HG02759 (cell line): ENCODE data around the gene TXNIP.
"Not testable (repeated sequence)": the region's sequence is repeated elsewhere in the genome, so short reads cannot be mapped to it uniquely, and the experiment has no call there.

ENCODE experiments used
- ATAC-seq: cut with Tn5 transposase; IDR thresholded peaks from one replicate; pipeline ENCODE4 v1.9.1; 2021; ENCODE audit warnings: mild to moderate bottlenecking, moderate library complexity; ENCODE audit not compliant: unreplicated experiment

Gene TXNIP

GRCh38 chr1:145996433-145997015 lies at the start of gene TXNIP:
TSS of gene TXNIP (minus strand) at chr1:145996579. CDS start at chr1:145996266, 313 bp downstream.
- ATAC-seq = peak; percentile 94

GRCh38 chr1:146039844-146040194 lies 43.4 kb upstream of the TXNIP start:
- no peak for ATAC-seq

- ATAC-seq = peak; percentile 36
These were observed 40.7 kb upstream of the TXNIP start for GRCh38 chr1:146036965-146037646.

- ATAC-seq = no peak
These were observed 40.0 kb upstream of the TXNIP start for GRCh38 chr1:146036241-146036964.

GRCh38 chr1:146035048-146035423 lies 38.7 kb upstream of the TXNIP start:
- no peak for ATAC-seq

- ATAC-seq = no peak
These were observed 36.3 kb upstream of the TXNIP start for GRCh38 chr1:146032631-146033219.

DNA sequence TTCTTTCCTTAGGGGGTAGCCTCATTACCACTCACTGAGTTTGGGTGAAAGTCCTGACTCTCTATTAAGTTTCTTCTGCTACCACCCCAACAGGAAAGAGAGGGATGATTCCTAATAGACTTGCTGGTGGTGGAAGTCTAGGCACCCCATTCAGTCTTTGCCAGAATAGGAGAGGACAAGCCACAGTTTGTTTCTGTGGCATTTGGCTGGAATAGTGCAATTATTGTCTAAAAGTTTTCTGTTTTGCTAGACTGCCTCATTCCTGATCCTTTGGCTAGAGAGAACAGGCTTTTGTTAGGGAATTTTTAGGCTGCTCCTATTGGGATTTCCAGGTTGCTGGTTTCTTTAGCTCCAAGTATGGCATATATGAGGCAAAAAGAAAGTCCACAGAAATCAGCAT lies 35.1 kb upstream of the TXNIP start:
- ATAC-seq = no peak

- ATAC-seq = no peak
These were observed 32.7 kb upstream of the TXNIP start for GRCh38 chr1:146029117-146029516.

- ATAC-seq = not testable (repeated sequence)
These were observed 30.3 kb upstream of the TXNIP start for GRCh38 chr1:146026650-146027049.

DNA sequence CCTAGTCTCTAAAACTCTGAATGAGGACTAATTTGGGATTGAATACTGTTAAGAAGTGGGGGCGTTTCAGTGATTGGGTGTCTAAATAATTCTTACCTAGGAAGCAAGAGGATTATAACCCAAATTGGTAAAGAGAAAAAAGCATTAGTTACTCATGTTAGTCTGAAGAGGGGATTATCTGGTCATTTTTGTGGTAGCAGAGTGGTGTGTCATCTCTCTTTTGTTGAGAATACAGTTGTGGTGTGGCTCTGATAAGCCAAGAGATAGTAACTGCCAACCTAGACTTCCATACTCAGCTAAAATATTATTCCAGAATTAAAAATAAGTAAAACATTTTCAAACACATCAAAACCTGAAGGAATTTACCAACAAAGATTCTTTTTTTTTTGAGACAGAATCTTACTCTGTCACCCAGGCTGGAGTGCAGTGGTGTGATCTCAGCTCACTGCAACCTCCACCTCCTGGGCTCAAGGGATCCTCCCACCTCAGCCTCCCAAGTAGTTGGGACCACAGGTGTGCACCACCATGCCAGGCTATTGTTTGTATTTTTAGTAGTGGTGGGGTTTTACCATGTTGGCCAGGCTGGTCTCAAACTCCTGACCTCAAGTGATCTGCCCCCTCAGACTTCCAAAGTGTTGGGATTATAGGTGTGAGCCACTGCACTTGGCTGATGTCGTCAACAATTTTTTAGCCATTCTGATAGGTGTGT lies 29.6 kb upstream of the TXNIP start:
- not testable (repeated sequence) for ATAC-seq

DNA sequence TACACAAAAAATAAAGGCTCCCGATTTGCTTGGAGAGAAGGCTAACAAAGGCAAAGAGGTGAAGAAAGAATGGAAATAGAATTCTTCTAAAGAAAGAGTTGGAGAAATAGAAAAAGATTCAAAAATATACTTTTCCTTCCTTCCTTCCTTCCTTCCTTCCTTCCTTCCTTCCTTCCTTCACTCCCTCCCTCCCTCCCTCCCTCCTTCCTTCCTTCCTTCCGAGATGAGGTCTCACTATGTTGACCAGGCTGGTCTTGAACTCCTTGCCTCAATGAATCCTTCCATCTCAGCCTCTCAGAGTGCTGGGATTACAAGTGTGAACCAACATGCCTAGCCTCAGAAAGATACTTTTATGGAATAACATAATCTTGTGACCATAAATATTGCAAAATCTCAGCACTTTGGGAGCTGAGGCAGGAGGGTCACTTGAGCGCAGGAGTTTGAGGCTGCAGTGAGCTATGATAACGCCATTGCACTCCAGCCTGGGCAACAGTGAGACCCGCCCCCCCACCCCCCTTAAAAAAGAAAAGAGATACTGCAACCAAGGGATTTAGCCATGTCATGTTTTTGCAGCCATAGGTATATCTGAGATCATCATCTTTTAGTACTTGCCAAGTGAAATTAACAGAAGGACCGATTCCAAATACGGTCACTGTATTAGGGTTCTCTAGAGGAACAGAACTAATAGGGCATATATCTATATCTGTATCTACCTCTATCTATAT lies 26.2 kb upstream of the TXNIP start:
- no peak for ATAC-seq

- no peak for ATAC-seq
These were observed 25.4 kb upstream of the TXNIP start, which contains the start of gene HJV for GRCh38 chr1:146021622-146022402. TSS of gene HJV (minus strand) at chr1:146021735. CDS start at chr1:146020231, 1,504 bp downstream.

- no peak for ATAC-seq
These were observed 24.7 kb upstream of the TXNIP start for GRCh38 chr1:146021050-146021445.

GRCh38 chr1:146020058-146021049 lies 24.0 kb upstream of the TXNIP start:
- ATAC-seq = no peak

- no peak for ATAC-seq
These were observed 23.1 kb upstream of the TXNIP start for GRCh38 chr1:146019231-146020057.

DNA sequence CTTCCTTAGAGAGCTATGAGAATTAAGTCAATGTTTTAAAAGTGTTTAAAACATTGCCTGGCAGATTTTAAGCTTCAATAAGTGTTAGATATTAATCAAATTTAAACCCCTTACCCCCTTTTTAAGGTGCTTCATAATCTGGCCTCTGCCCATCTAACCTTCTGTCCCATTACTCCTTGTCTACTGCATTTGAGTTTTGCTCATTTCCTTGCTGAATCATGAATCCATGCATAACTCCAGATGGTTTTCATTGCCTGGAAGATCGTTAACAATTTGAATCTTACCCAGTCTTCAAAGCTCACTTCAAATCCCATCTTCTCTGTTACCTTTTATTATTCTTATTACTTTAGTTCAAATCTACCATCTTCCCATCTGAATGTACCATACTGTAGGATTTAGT lies 20.5 kb upstream of the TXNIP start:
- ATAC-seq = no peak

- ATAC-seq = no peak
These were observed 17.2 kb upstream of the TXNIP start for GRCh38 chr1:146013559-146013922.
